ENCODE results near the gene ITGAE.

GRCh38 chr17:3681565-3681964, 119.4 kb downstream of the ITGAE start:
- TF ChIP-seq EZH2 (IDR thresholded peaks at IDR 0.05; ENCODE audit: insufficient read depth, poor library complexity, severe bottlenecking) (no peak), EZH2phosphoT487 (IDR thresholded peaks at IDR 0.05; ENCODE audit: insufficient read depth, low read depth) (no peak)
